Activated T-helper 2 cell treated with anti-CD3 and anti-CD28 coated beads, Interferon-gamma antibody, Interleukin-2, Interleukin-4, amounts not matched to agents 10 μg/mL and 5 μg/mL and 100 μg/mL, durations not matched to agents 14 hours and 24 hours and 36 hours (primary cell): ENCODE data around the gene APC. TPM values are rescaled to one million over a fixed set of nuclear protein-coding genes. Genes with fewer than 3 reads are reported as not detected.
A peak's percentile ranks its signal among the peaks of the same experiment; 100 is the strongest.
"Not testable (repeated sequence)": the region's sequence is repeated elsewhere in the genome, so short reads cannot be mapped to it uniquely, and the experiment has no call there.

Experiments used
- DNase-seq: peaks from one replicate; pipeline ENCODE4 v3.0.0; 2021; ENCODE audit warnings: low spot score
- H3K27ac Mint-ChIP-seq: one replicate; pipeline ENCODE4 v1.8.0; 2021; ENCODE audit warnings: mixed read lengths
- H3K27me3 Mint-ChIP-seq: one replicate; pipeline ENCODE4 v1.8.0; 2021; ENCODE audit warnings: low read depth, mixed read lengths
- H3K36me3 Mint-ChIP-seq: one replicate; pipeline ENCODE4 v1.8.0; 2021; ENCODE audit warnings: low read depth, mixed read lengths
- H3K4me1 Mint-ChIP-seq: one replicate; pipeline ENCODE4 v1.8.0; 2021; ENCODE audit warnings: low read depth, mixed read lengths
- H3K4me3 Mint-ChIP-seq: one replicate; pipeline ENCODE4 v1.8.0; 2021; ENCODE audit warnings: low read depth, mild to moderate bottlenecking, moderate library complexity, mixed read lengths
- H3K9me3 Mint-ChIP-seq: one replicate; pipeline ENCODE4 v1.8.0; 2021; ENCODE audit warnings: mixed read lengths
- intact Hi-C: fragments of 100-400 bp; cut with micrococcal nuclease; formaldehyde crosslinking; loops from one replicate; pipeline ENCODE4 v1.15.1; 2023
- total RNA-seq: library from RNA; stranded (reverse); gene quantifications from 2 replicates; pipeline ENCODE4 v1.2.3, GENCODE V29; 2022

Gene APC
- total RNA-seq, 1 donor from 2014 or later = 17.4 TPM

- no peaks in the 10 kb centered on the region for H3K9me3 Mint-ChIP-seq
- H3K4me1 Mint-ChIP-seq = peaks cover 5% of the 10 kb centered on the region
- peaks cover 5% of the 10 kb centered on the region for H3K36me3 Mint-ChIP-seq
- H3K4me3 Mint-ChIP-seq = no peak overlapping the region
- H3K27ac Mint-ChIP-seq = peak overlapping the region; percentile 28
- H3K27me3 Mint-ChIP-seq = peaks cover 5% of the 10 kb centered on the region
- intact Hi-C loops = no loop called here
- no peak for DNase-seq
Observed at GRCh38 chr5:112848116-112848811, 110.6 kb downstream of the APC start.

DNA sequence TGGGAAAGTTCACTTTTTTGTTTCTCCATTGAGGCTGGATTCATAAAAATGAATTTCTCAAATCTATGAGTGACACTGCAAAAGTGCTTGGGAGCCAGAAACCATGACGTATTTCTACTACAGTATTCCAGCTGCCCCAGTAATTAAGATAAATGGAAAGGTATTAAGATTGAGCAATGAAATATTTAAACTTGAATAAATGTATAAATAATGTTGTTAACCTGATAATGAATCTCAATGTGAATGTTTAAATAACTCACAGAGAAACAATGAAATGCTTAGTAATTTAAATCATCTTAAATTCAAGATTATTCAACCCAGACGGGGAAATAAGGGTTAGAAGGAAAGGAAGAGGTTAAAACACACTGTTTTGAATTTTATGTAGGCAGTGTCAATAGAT, 112.2 kb downstream of the APC start:
- Mint-ChIP-seq H3K27ac (no peak overlapping the region), H3K4me3 (no peak overlapping the region), H3K27me3 (peaks cover 9% of the 10 kb centered on the region), H3K36me3 (peaks cover 4% of the 10 kb centered on the region), H3K9me3 (peaks cover 4% of the 10 kb centered on the region), H3K4me1 (peaks cover 5% of the 10 kb centered on the region)
- no peak for DNase-seq
- intact Hi-C loops = no loop called here

- peaks cover 10% of the 10 kb centered on the region for H3K9me3 Mint-ChIP-seq
- peaks cover 21% of the 10 kb centered on the region for H3K27me3 Mint-ChIP-seq
Observed at GRCh38 chr5:112854651-112855050, 117.0 kb downstream of the APC start.

DNA sequence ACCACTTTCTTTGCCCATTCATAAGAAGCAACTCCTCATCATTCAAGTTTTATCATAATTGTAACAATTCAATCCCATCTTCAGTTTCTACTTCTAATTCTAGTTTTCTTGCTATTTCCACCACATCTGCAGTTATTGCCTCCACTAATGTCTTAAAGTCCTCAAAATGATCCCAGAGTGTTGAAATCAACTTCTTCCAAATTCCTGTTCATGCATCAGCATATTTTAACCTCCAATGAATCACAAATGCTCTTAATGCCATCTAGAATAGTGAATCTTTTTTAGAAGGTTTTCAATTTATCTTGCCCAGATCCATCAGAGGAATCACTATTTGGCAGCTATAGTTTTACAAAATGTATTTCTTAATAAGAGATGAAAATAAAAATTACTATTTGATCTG, 120.2 kb downstream of the APC start:
- Mint-ChIP-seq H3K4me3 (no peak overlapping the region), H3K27me3 (peaks cover 16% of the 10 kb centered on the region), H3K36me3 (peaks cover 24% of the 10 kb centered on the region), H3K9me3 (peaks cover 10% of the 10 kb centered on the region), H3K4me1 (peaks cover 21% of the 10 kb centered on the region), H3K27ac (no peak overlapping the region)
- intact Hi-C loops = no loop called here
- DNase-seq = no peak

More at GRCh38 chr5:112854651-112855050, 117.0 kb downstream of the APC start:
- peaks cover 7% of the 10 kb centered on the region for H3K4me1 Mint-ChIP-seq
- no peak for DNase-seq
- H3K27ac Mint-ChIP-seq = no peak overlapping the region
- H3K36me3 Mint-ChIP-seq = peaks cover 8% of the 10 kb centered on the region
- intact Hi-C loops = no loop called here
- no peak overlapping the region for H3K4me3 Mint-ChIP-seq

GRCh38 chr5:112860571-112860928, 122.9 kb downstream of the APC start:
- Mint-ChIP-seq H3K4me1 (peaks cover 34% of the 10 kb centered on the region), H3K36me3 (peaks cover 34% of the 10 kb centered on the region), H3K27ac (peak overlapping the region; percentile 97), H3K4me3 (peak overlapping the region; percentile 94)
- H3K9me3 Mint-ChIP-seq, H3K27me3 Mint-ChIP-seq, DNase-seq: not testable (repeated sequence)
- intact Hi-C loops = loop anchor here (2.0 to 5.0 kb wide), 4 partner anchors 18 to 153 kb away; partner anchors contain the start of gene REEP5

GRCh38 chr5:112860929-112861637, 123.4 kb downstream of the APC start, which contains the start of gene SRP19:
Gene SRP19, plus strand, starts transcription at chr5:112861287. Its CDS starts 90 bp downstream, at chr5:112861377.
- Mint-ChIP-seq H3K36me3 (peaks cover 36% of the 10 kb centered on the region), H3K27ac (peak within 1 kb of the TSS; percentile 97), H3K27me3 (peaks cover 4% of the 10 kb centered on the region), H3K9me3 (no peaks in the 10 kb centered on the region), H3K4me3 (peak within 1 kb of the TSS; percentile 94), H3K4me1 (peaks cover 34% of the 10 kb centered on the region)
- intact Hi-C loops = loop anchor here (1.0 to 5.0 kb wide), 5 partner anchors 18 to 154 kb away; partner anchors contain the start of genes DCP2 and REEP5
- DNase-seq = peak; percentile 89

- H3K27me3 Mint-ChIP-seq = no peaks in the 10 kb centered on the region
- intact Hi-C loops = loop anchor here (1.0 to 5.0 kb wide), 5 partner anchors 17 to 154 kb away; partner anchors contain the start of genes DCP2 and REEP5
- H3K4me1 Mint-ChIP-seq = peaks cover 38% of the 10 kb centered on the region
- H3K27ac Mint-ChIP-seq = peak overlapping the region; percentile 97
- DNase-seq = no peak
- H3K9me3 Mint-ChIP-seq = no peaks in the 10 kb centered on the region
- peaks cover 41% of the 10 kb centered on the region for H3K36me3 Mint-ChIP-seq
- H3K4me3 Mint-ChIP-seq = peak overlapping the region; percentile 94
Observed at GRCh38 chr5:112861638-112861985, 123.9 kb downstream of the APC start.

- Mint-ChIP-seq H3K36me3 (peaks cover 46% of the 10 kb centered on the region), H3K4me3 (peak overlapping the region; percentile 94), H3K27ac (peak overlapping the region; percentile 46), H3K4me1 (peaks cover 42% of the 10 kb centered on the region), H3K27me3 (no peaks in the 10 kb centered on the region), H3K9me3 (no peaks in the 10 kb centered on the region)
- intact Hi-C loops = loop anchor here (5.0 kb wide), 2 partner anchors 100 to 155 kb away; no protein-coding TSS in a partner anchor
- no peak for DNase-seq
Observed at GRCh38 chr5:112862085-112862484, 124.4 kb downstream of the APC start.

DNA sequence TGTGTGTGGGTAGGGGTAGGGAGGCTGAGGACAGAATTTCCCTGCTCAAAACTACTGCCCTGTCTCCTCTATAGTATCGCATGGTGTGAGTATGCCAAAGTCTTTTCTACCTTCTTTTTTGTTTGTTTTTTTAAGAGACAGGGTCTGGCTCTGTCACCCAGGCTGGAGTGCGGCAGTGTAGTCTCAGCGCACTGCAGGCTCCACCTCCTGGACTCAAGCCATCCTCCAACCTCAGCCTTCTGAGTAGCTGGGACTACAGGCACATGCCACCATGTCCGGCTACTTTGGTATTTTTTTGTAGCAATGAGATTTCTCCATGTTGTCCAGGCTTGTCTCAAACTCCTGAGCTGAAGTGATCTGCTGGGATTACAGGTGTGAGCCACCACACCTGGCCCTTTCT, 125.9 kb downstream of the APC start:
- no peak overlapping the region for H3K27ac Mint-ChIP-seq
- intact Hi-C loops = loop anchor here (5.0 kb wide), 2 partner anchors 99 to 156 kb away; no protein-coding TSS in a partner anchor
- H3K27me3 Mint-ChIP-seq = no peaks in the 10 kb centered on the region
- peaks cover 41% of the 10 kb centered on the region for H3K4me1 Mint-ChIP-seq
- peaks cover 58% of the 10 kb centered on the region for H3K36me3 Mint-ChIP-seq
- no peaks in the 10 kb centered on the region for H3K9me3 Mint-ChIP-seq
- DNase-seq = no peak
- peak overlapping the region; percentile 58 for H3K4me3 Mint-ChIP-seq

GRCh38 chr5:112865128-112865527, 127.4 kb downstream of the APC start:
- intact Hi-C loops = no loop called here
- H3K4me3 Mint-ChIP-seq = no peak overlapping the region
- H3K27me3 Mint-ChIP-seq = no peaks in the 10 kb centered on the region
- DNase-seq = no peak
- peaks cover 74% of the 10 kb centered on the region for H3K36me3 Mint-ChIP-seq
- peaks cover 51% of the 10 kb centered on the region for H3K4me1 Mint-ChIP-seq
- H3K27ac Mint-ChIP-seq = no peak overlapping the region
- no peaks in the 10 kb centered on the region for H3K9me3 Mint-ChIP-seq

DNA sequence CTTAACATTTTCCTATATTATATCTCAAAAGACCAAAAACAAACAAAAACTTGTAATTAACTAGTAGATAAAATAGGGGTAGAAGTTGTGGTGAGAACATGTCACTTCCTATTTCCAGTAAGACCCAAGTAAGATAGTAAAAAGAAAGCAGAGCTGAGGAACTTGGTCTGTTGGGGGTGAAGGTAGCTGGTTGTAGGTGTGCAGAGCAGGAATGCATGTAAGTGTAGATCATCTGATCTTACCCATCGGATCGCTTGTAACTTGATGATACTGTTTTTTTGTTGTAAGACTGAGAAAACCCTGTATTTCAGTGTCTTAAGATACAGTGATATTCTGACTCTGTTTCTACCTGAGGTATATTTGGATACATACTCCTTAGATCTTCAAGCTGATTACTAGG, 129.1 kb downstream of the APC start:
- intact Hi-C loops = no loop called here
- peaks cover 49% of the 10 kb centered on the region for H3K4me1 Mint-ChIP-seq

DNA sequence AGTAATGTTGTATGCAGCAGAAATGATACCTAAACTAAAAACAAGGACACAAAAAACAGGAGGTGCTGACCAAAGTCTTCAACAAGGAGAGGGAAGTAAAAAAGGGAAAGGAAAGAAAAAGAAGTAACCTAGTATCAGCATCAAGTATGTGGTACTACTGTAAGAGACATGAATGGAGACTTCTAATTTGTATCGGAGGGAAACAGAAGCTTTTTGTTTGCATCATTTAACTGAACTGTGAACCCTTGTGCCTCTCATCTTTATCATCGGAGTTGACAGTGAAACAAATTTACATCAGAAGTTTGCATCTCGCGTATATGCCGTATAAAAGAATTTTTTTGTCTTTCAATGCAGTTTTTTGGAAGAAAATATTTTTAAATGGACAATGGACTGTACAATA, 129.7 kb downstream of the APC start:
- intact Hi-C loops = no loop called here
- H3K4me1 Mint-ChIP-seq = peaks cover 46% of the 10 kb centered on the region

More for the DNA sequence above, 129.1 kb downstream of the APC start:
- DNase-seq = no peak
- peak overlapping the region; percentile 46 for H3K27ac Mint-ChIP-seq
- H3K36me3 Mint-ChIP-seq = peaks cover 78% of the 10 kb centered on the region
- H3K4me3 Mint-ChIP-seq = no peak overlapping the region
- H3K27me3 Mint-ChIP-seq = no peaks in the 10 kb centered on the region
- no peaks in the 10 kb centered on the region for H3K9me3 Mint-ChIP-seq

DNA sequence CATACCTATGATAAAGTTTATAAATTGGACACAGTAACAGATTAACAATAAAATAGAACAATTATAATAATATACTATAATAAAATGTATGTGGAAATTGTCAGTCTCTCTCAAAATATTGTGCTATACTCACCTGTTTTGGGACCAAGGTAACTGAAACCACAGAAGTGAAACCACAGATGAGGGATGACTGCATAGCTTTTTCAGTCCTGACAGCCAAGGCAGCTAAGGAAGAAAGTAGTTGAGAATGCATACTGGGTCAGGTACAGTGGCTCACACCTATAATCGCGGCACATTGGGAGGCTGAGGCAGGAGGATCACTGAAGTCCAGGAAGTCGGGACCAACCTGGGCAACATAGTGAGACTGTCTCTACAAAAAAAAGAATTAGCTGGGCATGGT, 132.3 kb downstream of the APC start:
- no peaks in the 10 kb centered on the region for H3K27me3 Mint-ChIP-seq
- H3K9me3 Mint-ChIP-seq = no peaks in the 10 kb centered on the region
- peaks cover 73% of the 10 kb centered on the region for H3K36me3 Mint-ChIP-seq
- peaks cover 43% of the 10 kb centered on the region for H3K4me1 Mint-ChIP-seq
- intact Hi-C loops = no loop called here
- H3K27ac Mint-ChIP-seq = no peak overlapping the region
- DNase-seq = no peak
- H3K4me3 Mint-ChIP-seq = no peak overlapping the region

More for the DNA sequence above, 129.7 kb downstream of the APC start:
- H3K27ac Mint-ChIP-seq = peak overlapping the region; percentile 19
- DNase-seq = no peak
- no peaks in the 10 kb centered on the region for H3K9me3 Mint-ChIP-seq
- H3K36me3 Mint-ChIP-seq = peaks cover 72% of the 10 kb centered on the region
- H3K27me3 Mint-ChIP-seq = no peaks in the 10 kb centered on the region
- no peak overlapping the region for H3K4me3 Mint-ChIP-seq
